GM12865 (cell line): ENCODE measurements around the gene BBS10.

Source experiments
- DNase-seq: peaks from one replicate; pipeline ENCODE4 v3.0.0; 2010; ENCODE audit warnings: low read depth
- H3K4me3 ChIP-seq: 2 replicates; pipeline ENCODE4 v1.5.1; 2011; ENCODE audit warnings: mild to moderate bottlenecking, low read depth, low read length, control low read depth
- CTCF ChIP-seq: IDR thresholded peaks from 2 replicates; pipeline ENCODE4 v1.5.1; 2011; ENCODE audit warnings: low read length, control low read depth, low read depth, inconsistent platforms; ENCODE audit not compliant: insufficient read depth; ENCODE audit errors: missing control alignments

The BBS10 gene

GRCh38 chr12:76316468-76316867 is 31.7 kb downstream of the BBS10 start:
- no peak for TF ChIP-seq CTCF
- DNase-seq, result no peak
- no peak overlapping the region for H3K4me3 ChIP-seq

DNA sequence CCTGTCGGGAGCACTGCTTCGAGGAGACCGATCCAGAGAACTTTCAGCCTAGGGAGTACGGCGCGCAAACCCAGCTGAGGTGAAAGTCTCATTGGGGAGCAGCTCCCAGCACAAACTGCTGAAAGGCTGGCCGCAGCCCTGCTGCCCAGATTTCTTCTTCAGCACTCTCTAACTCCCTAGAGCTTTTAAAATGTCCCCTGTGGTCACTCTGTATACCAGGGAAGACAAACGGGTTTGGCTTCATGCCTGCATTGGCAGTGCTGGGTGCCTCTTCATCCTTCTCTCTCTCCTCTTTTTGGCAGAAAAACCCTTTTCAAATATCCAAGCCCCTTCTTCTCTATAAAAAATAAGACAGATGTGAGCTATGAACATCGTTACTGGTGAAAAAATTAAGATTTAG is 34.9 kb downstream of the BBS10 start:
- no peak overlapping the region for H3K4me3 ChIP-seq
- TF ChIP-seq CTCF, result no peak
- DNase-seq, result no peak

DNA sequence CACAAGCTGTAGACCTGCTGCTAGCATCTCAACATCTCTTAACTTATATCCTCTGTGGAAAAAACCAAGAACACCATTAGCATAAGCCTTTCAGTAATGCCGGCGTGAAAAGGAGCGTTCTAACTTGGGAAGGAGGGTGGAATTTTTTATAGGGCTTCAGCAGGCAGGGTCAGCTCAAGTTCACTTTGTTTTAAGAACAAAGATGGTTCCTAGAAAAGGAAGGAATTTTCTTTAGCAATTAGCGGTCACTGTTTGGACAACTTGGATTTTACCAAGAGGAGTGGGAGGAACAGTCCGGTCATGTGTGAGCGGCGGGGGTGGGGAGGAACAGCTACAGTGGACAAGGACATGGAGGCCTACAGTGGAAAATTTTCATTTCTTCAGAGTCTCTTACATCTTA is 35.9 kb downstream of the BBS10 start:
- H3K4me3 ChIP-seq, result no peak overlapping the region
- TF ChIP-seq CTCF, result no peak
- no peak for DNase-seq

DNA sequence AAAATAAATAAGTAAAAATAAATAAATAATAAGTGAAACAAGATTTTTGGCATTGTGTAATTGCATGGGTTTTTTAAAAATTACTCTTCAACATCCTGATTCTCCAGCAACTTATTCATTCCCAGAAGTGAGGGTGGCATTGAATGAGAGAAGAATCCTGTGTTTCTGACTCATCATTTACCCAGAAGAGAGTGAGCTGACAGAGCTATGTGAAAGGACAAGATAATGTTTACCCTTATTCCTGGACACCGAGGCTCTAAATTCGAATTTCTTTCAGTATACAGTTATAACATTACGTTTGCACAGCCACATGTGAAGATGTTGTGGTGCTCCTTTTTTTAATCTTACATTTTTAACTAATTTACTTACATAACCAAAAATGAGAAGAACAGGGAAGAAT is 36.4 kb downstream of the BBS10 start:
- TF ChIP-seq CTCF, result no peak
- no peak overlapping the region for H3K4me3 ChIP-seq
- DNase-seq, result no peak

- TF ChIP-seq CTCF, result no peak
- DNase-seq, result no peak
Measured at GRCh38 chr12:76310110-76310509, 38.1 kb downstream of the BBS10 start.

GRCh38 chr12:76308866-76309265 is 39.3 kb downstream of the BBS10 start:
- no peak for TF ChIP-seq CTCF
- DNase-seq, result no peak
- H3K4me3 ChIP-seq, result no peak overlapping the region

More at GRCh38 chr12:76310110-76310509, 38.1 kb downstream of the BBS10 start:
- no peak overlapping the region for H3K4me3 ChIP-seq

- TF ChIP-seq CTCF, result no peak
- no peak overlapping the region for H3K4me3 ChIP-seq
- DNase-seq, result no peak
Measured at GRCh38 chr12:76307083-76307482, 41.1 kb downstream of the BBS10 start.
